HepG2 (cell line): ENCODE measurements around the gene PIP4K2B. TPM values are rescaled to one million over a fixed set of nuclear protein-coding genes. Genes with fewer than 3 reads are reported as not detected.

Experiments
- AGO2 ChIP-seq: fragments of 200-400 bp; formaldehyde crosslinking; optimal IDR thresholded peaks from 2 replicates; pipeline ENCODE3; 2017; ENCODE audit warnings: mild to moderate bottlenecking, low read depth, low read length, moderate library complexity
- BATF2 ChIP-seq: sonication (generic); formaldehyde crosslinking; IDR thresholded peaks from 2 replicates; pipeline ENCODE4 v1.8.0; 2022; ENCODE audit warnings: mild to moderate bottlenecking, missing genetic modification reagents, moderate library complexity
- CEBPG ChIP-seq: IDR thresholded peaks from 2 replicates; pipeline ENCODE4 v1.6.1; 2016
- DNMT1 ChIP-seq: sonication (generic); formaldehyde crosslinking; IDR thresholded peaks from 2 replicates; pipeline ENCODE4 v1.5.1; 2020; ENCODE audit warnings: mild to moderate bottlenecking, missing genetic modification reagents
- HIC2 ChIP-seq: sonication (generic); formaldehyde crosslinking; IDR thresholded peaks from 2 replicates; pipeline ENCODE4 v1.9.0; 2022; ENCODE audit warnings: low read depth, missing genetic modification reagents
- LCORL ChIP-seq, 2 experiments: fragments of 450-650 bp in 1 of 2; sonication (generic) in 1 of 2; formaldehyde crosslinking in 1 of 2; IDR thresholded peaks; 2 replicates each; pipeline versions ENCODE4 v1.5.0 to v1.6.1; 2017 to 2020; ENCODE audit warnings: antibody characterized with exemption in 1 of 2, missing genetic modification reagents in 1 of 2
- RARA ChIP-seq: IDR thresholded peaks from 2 replicates; pipeline ENCODE4 v1.6.1; 2016; ENCODE audit warnings: missing genetic modification reagents, missing compliant biosample characterization
- SALL1 ChIP-seq: sonication (generic); formaldehyde crosslinking; IDR thresholded peaks from 2 replicates; pipeline ENCODE4 v1.8.0; 2022; ENCODE audit warnings: mild to moderate bottlenecking, missing genetic modification reagents
- SALL2 ChIP-seq: sonication (generic); formaldehyde crosslinking; IDR thresholded peaks from 2 replicates; pipeline ENCODE4 v1.8.1; 2023; ENCODE audit warnings: mild to moderate bottlenecking, missing genetic modification reagents, inconsistent platforms
- STAG1 ChIP-seq: sonication (generic); formaldehyde crosslinking; IDR thresholded peaks from 2 replicates; pipeline ENCODE4 v1.4.0; 2020; ENCODE audit warnings: missing genetic modification reagents
- STAT6 ChIP-seq: sonication (generic); formaldehyde crosslinking; IDR thresholded peaks from 2 replicates; pipeline ENCODE4 v1.4.0; 2020; ENCODE audit warnings: missing genetic modification reagents, mild to moderate bottlenecking, borderline replicate concordance
- TBP ChIP-seq: sonication (generic); formaldehyde crosslinking; IDR thresholded peaks from 2 replicates; pipeline ENCODE4 v1.5.0; 2020; ENCODE audit warnings: missing genetic modification reagents
- TFDP2 ChIP-seq: sonication (generic); formaldehyde crosslinking; IDR thresholded peaks from 2 replicates; pipeline ENCODE4 v1.4.0; 2020; ENCODE audit warnings: missing genetic modification reagents
- ZFP62 ChIP-seq: sonication (generic); formaldehyde crosslinking; IDR thresholded peaks from 2 replicates; pipeline ENCODE4 v1.4.0; 2020; ENCODE audit warnings: missing genetic modification reagents
- ZMAT3 ChIP-seq: sonication (generic); formaldehyde crosslinking; conservative IDR thresholded peaks from 2 replicates; pipeline ENCODE4 v1.7.0; 2021; ENCODE audit warnings: missing genetic modification reagents
- ZNF124 ChIP-seq: sonication (generic); formaldehyde crosslinking; IDR thresholded peaks from 2 replicates; pipeline ENCODE4 v1.4.0; 2020; ENCODE audit warnings: missing genetic modification reagents
- ZNF274 ChIP-seq: sonication (generic); formaldehyde crosslinking; IDR thresholded peaks from 2 replicates; pipeline ENCODE4 v1.5.1; 2020; ENCODE audit warnings: mild to moderate bottlenecking, missing genetic modification reagents
- ZNF296 ChIP-seq: sonication (generic); formaldehyde crosslinking; conservative IDR thresholded peaks from 2 replicates; pipeline ENCODE4 v1.5.0; 2020; ENCODE audit warnings: mild to moderate bottlenecking, missing genetic modification reagents
- ZNF326 ChIP-seq: sonication (generic); formaldehyde crosslinking; IDR thresholded peaks from 2 replicates; pipeline ENCODE4 v1.4.0; 2020; ENCODE audit warnings: missing genetic modification reagents, borderline replicate concordance
- ZNF44 ChIP-seq: sonication (generic); formaldehyde crosslinking; IDR thresholded peaks from 2 replicates; pipeline ENCODE4 v1.5.1; 2020; ENCODE audit warnings: mild to moderate bottlenecking, missing genetic modification reagents
- ZNF580 ChIP-seq: IDR thresholded peaks from 2 replicates; pipeline ENCODE4 v1.6.1; 2016; ENCODE audit warnings: low read depth, borderline replicate concordance
- polyA plus RNA-seq, 8 experiments: library from polyadenylated mRNA; depleted of rRNA in 3 of 8; stranded (reverse) in 7 of 8; unstranded in 1 of 8; fragments of >200 nt; fragmentation: Illumina TruSeq in 4 of 8; extraction: Trizol in 4 of 8; gene quantifications; 2 replicates each; pipeline versions ENCODE4 v1.2.1 to v1.2.3, GENCODE V29; 2011 to 2016; ENCODE audit warnings: low read depth in 4 of 8, missing spikeins in 1 of 8, mixed read lengths in 1 of 8; ENCODE audit not compliant: insufficient read depth in 1 of 8
- total RNA-seq, 5 experiments: library from RNA; depleted of rRNA; stranded (reverse); fragments of >200 nt; fragmentation: Illumina TruSeq; extraction: Trizol; gene quantifications; 2 replicates each; pipeline ENCODE4 v1.2.3, GENCODE V29; 2016; ENCODE audit warnings: low read depth in 1 of 5
- TF ChIP-seq, protein P1 (sequence below): sonication (generic); formaldehyde crosslinking; IDR thresholded peaks from 2 replicates; pipeline ENCODE4 v1.8.1; 2023; ENCODE audit warnings: mild to moderate bottlenecking, missing genetic modification reagents

PIP4K2B gene
- total and polyA plus RNA-seq, 2 of the 13 experiments (the other 11 are each of a cell fraction or from before 2014, with no cell fraction given), result 20.4 to 54.0 TPM

GRCh38 chr17:38752308-38753070 is 46.9 kb downstream of the PIP4K2B start, which contains the start of gene PSMB3 (continued):
- no peak for TF ChIP-seq BATF2 (CRISPR knock-in tag)
- TF ChIP-seq ZFP62 (CRISPR knock-in tag), result no peak
- TF ChIP-seq TFDP2 (CRISPR knock-in tag), result peak; percentile 97
- TF ChIP-seq RARA (CRISPR knock-in tag), result peak; percentile 53
- TF ChIP-seq ZNF124, result peak; percentile 94
- peak; percentile 93; the same call in 1 of the 2 replicates for TF ChIP-seq SALL2 (CRISPR knock-in tag)
- no peak; the same call in 1 of the 2 replicates for TF ChIP-seq STAT6 (CRISPR knock-in tag)
- no peak for TF ChIP-seq ZNF296 (CRISPR knock-in tag)
- no peak for TF ChIP-seq ZNF326 (CRISPR knock-in tag)
- TF ChIP-seq ZNF44 (CRISPR knock-in tag), result peak; percentile 83
- no peak for TF ChIP-seq AGO2
- peak; percentile 93 for TF ChIP-seq ZNF580 (CRISPR knock-in tag)
- TF ChIP-seq HIC2 (CRISPR knock-in tag), result no peak
- peak; percentile 83 for TF ChIP-seq CEBPG
- TF ChIP-seq DNMT1 (CRISPR knock-in tag), result no peak
- TF ChIP-seq, protein P1, sequence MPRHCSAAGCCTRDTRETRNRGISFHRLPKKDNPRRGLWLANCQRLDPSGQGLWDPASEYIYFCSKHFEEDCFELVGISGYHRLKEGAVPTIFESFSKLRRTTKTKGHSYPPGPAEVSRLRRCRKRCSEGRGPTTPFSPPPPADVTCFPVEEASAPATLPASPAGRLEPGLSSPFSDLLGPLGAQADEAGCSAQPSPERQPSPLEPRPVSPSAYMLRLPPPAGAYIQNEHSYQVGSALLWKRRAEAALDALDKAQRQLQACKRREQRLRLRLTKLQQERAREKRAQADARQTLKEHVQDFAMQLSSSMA (CRISPR knock-in tag), result peak; percentile 24
- peak; percentile 36 for TF ChIP-seq STAG1
- peak; percentile 69 for TF ChIP-seq SALL1 (CRISPR knock-in tag)
- TF ChIP-seq ZMAT3 (CRISPR knock-in tag), result no peak
- no peak for TF ChIP-seq TBP (CRISPR knock-in tag)
- no peak for TF ChIP-seq LCORL (IDR thresholded peaks at IDR 0.05)
- no peak for TF ChIP-seq LCORL (CRISPR knock-in tag; IDR thresholded peaks at IDR 0.05)
- peak; percentile 40; the same call in 1 of the 2 replicates for TF ChIP-seq ZNF274 (CRISPR knock-in tag)
